DMS53 treated with DMSO at 0.1 percent for 48 hours (cell line): ENCODE measurements around the gene TRIM2.
A peak's percentile ranks its signal among the peaks of the same experiment; 100 is the strongest.

Experiments
- DNase-seq: peaks from one replicate; lab custom pipeline; 2025; ENCODE audit not compliant: unreplicated experiment; lab: John Stamatoyannopoulos, UW

Gene TRIM2

DNA sequence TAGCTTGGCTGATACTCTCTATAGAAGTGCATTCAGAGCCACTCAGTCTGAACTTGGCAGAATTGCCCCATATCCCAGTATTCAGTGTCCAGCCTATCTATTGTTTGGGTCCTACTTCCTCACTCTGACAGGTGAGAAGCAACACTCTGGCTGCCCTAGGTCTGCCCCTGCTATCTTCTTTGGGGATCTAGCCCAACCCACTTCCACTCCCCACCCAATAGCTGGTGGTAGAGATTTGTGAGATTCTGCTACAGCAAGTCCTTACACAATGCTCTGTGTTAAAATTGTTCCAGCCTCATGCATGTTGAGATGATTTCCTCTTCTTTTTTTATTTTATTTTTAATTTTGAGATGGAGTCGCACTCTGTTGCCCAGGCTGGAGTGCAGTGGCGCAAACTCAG, 67.6 kb downstream of the TRIM2 start:
- DNase-seq = no peak

DNA sequence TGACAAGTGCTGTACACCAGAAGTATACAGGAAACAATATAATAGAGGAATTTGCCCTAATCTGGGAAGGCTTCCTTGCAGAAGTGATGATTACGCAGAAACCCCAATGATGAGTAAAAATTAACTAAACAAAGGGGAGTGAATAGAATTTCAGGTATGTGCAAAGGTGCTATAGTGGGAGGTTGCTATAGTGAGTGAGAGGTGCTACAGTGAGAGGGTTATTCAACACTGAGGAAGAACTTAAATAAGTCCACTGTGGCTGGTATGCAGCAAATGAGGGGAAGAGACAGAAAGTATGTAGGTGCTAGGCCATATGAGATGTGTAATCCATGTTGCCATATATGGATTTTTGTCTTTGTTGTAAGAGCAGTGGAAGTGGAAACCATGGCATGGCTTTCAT, 69.5 kb downstream of the TRIM2 start:
- DNase-seq = no peak

DNA sequence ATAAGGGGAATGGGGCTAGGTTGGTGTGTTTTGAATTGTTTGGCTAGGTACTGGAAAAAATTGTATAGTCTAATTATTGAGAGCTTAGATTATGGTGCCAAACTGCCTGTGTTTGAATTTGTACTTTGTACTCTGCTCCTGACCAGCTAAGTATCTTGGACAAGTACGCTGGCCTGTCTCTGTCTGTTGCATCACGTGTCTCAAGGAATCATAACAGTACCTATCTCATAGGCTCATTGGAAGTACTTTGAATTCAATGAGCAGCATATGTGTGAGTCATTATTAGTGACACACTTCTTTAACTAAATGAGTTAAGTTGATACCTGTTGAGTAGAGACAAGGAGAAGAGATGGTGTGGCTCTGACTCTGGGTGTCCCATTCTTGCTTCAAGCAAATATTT, 70.7 kb downstream of the TRIM2 start:
- DNase-seq = no peak

DNA sequence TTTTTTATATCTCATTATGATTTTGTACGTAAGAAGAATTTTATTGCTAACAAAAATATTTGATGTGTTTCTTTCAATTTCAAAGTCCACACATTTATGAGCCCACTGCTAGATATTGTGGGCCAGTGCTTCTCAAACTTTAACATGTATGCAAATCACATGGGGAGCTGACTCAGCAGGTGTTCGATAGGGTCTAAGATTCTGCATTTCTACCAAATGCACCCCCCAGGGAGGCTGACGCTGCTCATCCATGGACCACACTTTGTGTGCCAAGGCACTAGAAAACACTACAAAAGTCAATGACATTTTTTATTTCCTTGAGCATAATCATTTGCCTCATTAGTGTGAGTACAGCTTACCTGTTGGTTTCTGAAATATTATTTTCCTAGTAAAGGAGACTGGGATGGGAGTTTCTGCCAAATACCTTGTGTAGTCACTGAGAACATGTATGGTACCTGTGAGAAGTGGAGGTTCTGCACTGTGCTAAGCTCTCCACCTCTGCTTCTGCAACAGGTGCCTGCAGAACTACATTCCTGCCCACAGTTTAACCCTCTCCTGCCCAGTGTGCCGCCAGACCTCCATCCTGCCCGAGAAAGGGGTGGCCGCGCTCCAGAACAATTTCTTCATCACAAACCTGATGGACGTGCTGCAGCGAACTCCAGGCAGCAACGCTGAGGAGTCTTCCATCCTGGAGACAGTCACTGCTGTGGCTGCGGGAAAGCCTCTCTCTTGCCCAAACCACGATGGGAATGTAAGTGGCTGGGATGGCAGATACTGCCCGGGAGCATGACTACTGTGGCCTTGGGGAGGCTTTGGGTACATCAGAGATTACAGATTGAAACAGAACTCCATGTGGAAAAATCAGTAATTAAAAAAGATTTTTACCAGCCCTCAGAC, 71.4 kb downstream of the TRIM2 start:
- DNase-seq = no peak

DNA sequence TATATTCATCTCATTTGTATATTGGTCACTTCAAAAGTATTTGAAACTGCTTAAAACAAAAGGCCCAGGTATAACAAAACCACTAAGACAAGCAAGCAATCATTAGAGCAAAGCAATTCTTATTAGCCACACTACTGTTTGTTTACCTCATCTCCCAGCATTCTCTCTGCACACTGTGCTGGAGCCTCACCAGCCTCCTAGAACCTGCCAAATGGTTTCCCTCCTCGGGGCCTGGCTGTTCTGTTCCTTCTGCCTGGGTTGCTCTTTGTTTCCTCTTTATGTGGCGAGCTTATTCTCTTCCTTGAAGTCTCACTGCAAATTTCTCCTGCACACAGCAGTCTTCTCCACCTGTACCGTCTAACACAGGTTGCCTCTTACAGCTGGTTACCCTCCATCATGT, 72.7 kb downstream of the TRIM2 start:
- no peak for DNase-seq

DNA sequence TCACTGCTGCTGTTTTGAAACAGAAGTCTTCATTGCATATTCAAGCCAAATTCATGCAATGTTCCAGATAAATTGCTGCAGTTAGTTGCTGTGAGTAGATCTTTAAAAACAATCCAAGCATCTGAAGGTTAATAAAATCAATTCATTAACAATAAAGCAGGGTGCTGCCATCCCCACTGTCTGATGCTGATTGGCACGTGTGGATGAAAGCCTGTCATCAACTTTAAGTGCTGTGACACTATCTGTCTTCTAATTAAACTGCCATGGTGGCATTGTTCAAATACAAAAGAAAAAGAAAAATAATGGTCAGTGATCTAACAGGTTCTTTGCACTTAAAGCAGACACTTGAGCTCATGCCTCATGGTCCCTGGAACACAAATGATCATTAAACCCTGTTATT, 77.2 kb downstream of the TRIM2 start:
- DNase-seq = no peak

DNA sequence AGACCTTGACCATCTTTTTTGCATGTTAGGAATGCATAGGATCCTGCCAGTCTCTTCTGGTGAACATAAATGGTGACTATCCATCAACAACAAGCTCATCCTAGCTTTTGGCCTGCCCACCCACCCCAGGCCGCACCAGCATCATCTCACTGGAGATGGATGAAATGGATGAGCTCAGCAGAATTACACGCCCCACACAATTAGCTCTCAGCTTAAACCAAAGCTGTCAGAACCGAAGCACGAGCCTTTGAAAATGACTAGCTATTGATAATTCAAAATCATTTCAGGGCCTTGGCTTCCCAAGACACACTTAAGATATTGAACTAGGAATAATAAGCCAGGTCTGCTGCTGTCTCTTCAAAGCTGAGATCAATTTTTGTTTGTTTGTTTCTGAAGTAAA, 77.8 kb downstream of the TRIM2 start:
- DNase-seq = no peak

DNA sequence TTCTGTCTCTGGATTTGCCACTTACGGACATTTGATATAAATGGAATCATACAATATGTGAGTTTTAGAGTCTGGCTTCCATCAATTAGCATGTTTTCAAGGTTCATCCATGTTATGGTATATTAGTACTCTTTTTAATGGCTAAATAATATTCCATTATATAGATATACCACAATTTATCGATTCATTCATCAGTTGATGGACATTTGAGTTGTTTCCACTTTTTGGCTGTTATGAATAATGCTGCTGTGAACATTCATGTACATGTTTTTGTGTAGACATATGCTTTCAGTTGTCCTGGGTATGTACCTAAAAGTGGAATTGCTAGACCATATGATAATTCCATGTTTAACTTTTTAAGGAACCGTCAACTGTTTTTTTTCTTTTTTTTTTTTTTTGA, 79.0 kb downstream of the TRIM2 start:
- DNase-seq = no peak

DNA sequence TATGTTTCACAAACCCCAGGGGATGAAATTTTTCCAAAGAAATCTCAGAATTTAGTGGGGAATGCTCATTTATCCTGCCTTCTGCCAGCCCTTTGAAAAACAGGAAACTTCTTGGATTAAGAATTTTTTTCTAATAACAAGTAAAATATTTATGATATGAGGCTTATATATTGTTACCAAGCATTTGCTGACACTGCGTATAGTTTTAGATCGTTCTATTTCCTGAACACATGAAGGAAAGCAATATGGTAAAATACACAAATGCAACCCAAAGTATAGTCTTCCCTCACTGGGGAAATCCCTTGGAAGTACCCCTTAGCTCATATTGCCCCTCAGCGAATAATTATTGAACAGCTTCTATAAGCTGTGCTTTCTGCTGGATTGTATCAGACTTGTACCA, 85.9 kb downstream of the TRIM2 start:
- DNase-seq = no peak

DNA sequence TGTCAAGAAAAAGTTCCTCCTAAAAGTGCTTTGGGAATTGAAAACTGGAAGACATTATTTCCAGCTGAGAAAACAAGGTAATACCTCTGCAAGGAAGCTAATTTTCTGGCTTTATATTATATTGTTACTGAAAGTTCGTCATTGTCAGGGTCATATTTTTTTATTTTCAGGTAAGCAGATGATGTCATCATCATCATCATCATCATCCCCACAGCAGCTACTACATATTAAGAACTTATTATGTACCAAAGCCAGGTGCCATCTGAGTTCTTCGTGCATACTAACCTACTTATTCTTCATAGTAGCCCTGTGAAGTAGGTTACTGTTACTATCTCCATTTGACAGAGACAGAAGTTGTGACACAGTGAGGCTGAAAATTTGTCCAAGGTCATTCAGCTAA, 87.3 kb downstream of the TRIM2 start:
- no peak for DNase-seq

DNA sequence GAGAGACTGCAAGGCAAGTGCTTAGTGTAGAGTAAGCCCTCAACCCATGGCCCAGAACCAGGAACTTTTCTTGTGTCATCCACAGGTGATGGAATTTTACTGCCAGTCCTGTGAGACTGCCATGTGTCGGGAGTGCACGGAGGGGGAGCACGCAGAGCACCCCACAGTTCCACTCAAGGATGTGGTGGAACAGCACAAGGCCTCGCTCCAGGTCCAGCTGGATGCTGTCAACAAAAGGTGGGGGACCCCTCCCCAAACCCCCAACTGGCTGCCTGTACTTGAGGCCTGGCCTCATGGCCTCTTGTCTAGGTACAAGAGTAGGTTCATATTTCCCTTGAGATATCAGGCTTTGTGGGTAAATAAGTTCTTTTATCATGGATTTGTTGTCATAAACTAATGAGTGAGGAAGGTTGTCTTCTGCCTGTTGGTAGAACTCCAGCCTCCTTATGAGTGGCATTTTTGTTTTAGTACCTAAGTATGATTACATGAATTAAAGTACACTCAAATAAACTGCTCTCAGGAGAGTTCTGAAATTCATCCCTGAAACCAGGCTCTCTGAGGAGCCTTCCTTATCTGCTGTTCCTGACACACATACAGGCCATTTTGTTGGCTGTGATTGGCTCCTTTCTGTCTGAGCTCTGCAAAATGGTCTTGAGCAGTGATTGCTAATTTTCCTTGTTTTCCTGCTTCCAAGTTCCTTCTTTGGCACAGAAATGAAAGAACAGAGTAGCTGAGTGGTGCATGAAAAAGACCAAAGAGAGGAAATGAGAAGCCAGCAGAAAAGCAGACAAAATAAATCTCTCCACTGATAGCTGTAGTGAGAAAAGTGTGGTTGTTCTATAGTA, 88.9 kb downstream of the TRIM2 start:
- no peak for DNase-seq

DNA sequence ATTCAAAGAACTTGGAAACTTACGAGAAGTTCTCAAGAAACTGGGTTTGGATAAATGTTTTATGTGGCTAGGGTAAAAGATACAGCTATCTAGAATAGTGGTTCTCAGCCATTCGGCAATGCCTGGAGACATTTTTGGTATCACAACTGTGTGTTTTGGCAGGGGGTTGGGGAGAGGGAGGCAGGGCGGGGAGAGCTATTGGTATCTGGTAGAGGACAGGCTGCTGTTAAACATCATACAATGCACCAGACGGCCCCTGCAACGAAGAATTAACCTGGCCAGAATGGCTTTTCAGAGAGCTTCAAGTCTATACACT, 89.5 kb downstream of the TRIM2 start:
- no peak for DNase-seq

DNA sequence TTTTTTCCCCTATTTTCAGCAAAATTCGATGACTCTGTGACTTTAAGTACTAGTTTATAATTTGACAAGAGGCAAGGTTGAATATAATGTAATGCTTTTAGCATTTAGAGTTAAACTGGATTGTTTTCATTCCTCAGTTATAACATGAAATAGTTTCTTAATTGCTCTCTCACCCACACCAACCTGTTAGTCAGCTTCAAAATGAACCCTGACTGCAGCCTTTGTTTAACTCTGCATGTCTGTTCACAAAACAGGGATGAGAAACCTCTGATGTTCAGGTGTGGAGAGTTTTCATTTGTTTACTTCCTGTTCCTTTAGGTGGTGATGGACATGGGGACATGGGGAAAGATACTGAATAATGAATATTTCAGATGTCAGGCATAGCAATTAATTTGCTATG, 90.4 kb downstream of the TRIM2 start:
- DNase-seq = peak; percentile 47

DNA sequence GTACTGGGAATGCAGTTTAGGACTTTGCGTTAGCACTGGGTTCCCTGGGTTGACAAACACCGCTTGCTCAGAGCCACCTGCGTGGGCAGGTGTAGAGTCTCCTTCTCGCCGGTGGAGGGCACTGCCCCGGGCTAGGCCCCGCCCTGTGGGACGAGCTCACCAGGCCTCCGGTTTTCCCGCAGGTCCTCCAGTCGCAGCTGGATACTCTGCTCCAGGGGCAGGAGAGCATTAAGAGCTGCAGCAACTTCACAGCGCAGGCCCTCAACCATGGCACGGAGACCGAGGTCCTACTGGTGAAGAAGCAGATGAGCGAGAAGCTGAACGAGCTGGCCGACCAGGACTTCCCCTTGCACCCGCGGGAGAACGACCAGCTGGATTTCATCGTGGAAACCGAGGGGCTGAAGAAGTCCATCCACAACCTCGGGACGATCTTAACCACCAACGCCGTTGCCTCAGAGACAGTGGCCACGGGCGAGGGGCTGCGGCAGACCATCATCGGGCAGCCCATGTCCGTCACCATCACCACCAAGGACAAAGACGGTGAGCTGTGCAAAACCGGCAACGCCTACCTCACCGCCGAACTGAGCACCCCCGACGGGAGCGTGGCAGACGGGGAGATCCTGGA, 91.0 kb downstream of the TRIM2 start:
- peak; percentile 77 for DNase-seq

DNA sequence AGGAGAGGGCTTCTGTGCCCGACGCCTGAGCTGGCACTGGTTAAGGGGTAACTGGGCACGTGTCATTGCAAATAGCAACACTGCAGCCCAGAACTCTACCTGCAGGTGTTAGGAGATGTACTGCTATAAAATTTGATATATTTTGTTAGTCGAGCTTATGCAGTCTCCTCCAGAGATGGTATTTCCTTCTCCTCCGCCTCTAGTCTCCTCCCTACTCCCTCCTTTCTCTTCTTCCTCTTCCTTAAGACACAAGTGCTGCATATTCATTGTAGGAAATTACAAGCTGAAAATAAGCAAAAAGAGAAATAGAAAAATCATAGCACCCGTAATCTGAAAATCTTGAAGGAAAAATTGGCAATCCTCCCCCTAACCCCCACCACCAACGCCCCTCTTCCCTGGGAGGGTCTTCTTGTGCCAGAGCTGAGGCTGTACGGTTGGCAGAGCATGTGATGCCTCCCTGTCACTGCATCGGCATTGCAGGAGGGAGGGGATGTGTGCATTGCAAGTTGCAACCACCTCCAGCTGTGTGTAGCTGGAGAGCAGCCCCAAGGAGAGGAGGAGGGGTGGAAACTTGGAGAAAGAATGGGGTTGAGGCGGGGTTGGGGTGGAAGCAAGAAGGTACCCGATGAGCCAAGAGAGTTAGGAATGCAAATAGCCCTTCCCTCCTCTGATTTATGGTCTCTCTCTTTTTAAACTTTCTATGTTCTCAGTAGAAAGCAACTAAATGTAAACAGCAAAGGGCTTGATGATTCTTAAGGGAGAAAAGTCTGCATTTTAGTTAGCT, 92.0 kb downstream of the TRIM2 start:
- no peak for DNase-seq

DNA sequence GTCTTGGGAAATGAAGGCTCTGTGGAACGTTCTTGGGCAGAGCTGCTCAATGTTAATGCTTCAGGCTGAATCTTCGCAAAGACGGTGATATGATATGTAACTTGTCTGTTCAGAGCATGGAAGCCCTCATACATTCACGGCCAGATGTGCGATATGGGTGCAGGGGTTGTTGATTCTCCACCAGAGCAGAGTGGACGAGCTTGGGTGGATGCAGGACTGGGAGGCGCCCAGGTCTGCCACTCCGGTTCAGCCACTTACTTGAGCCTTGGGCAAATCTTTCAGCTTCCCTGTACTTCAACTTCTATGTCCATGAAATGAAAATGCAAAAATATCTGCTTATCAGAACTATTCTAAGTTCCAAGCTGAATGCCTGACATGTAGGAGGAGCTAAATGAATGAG, 92.9 kb downstream of the TRIM2 start:
- DNase-seq = no peak

DNA sequence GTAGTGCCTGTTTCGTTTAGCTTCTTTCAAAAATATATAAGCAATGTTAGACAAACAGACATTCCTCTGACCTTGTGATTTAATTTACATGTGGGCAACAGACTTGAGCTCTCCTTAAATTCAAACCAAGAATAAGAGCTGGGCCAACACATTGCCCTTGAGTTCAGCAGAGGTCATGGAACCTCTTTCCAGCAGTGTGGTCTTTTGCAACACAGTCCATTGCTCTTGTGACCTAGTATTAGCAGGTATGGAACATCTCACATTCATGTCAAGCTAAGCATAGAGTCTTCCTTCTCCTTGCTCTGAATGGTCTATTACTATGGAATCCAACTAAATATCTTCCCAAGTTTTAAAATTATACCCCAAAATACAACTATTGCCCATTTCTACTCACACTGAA, 106.5 kb downstream of the TRIM2 start:
- DNase-seq = no peak

DNA sequence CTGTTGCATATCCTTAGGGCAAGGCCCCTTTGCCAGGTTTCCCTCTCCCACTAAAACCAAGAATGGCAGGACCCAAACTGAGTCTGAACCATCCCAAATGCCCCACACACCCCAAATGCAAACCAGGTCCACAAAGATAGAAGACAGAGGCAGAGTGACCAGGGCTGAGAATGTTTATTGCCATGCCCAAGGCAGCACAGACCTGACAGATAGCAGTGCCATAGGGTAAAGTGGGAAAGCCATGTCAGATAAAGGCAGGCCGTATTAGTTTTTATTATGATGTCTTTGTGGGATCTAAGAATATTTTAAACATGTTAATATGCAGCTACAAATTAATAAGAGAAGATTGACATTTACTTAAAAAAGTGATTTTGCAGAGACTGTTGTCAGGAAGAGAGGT, 110.7 kb downstream of the TRIM2 start:
- no peak for DNase-seq

DNA sequence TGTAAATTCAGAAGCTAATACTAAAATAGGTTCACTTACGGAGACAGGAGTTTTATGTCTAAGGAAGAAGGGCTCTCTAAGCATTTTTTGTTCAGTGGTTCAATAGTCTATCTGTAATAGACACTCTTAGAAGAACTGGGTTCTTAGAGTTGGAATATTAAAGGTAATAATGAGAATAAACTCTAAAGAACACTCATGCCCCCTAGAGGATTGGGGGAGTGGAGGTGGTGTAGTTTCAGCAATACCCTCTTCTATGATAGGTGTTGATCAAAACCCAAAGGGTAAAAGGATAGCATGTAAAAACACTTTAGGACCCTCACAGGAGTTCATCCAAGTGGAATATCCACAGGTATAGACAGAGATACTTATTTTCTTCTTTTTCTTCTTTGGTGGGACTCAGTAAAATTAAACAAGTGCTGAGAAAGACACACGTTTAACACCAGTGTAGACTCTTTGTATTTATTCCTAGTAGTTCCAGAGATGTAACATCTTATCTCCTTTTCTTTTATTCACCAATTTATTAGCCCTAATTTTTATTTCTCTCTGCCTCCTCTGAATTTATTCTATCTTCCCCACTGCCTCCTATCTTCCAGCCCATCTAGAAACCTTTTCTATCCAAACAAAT, 114.6 kb downstream of the TRIM2 start:
- peak; percentile 14 for DNase-seq

DNA sequence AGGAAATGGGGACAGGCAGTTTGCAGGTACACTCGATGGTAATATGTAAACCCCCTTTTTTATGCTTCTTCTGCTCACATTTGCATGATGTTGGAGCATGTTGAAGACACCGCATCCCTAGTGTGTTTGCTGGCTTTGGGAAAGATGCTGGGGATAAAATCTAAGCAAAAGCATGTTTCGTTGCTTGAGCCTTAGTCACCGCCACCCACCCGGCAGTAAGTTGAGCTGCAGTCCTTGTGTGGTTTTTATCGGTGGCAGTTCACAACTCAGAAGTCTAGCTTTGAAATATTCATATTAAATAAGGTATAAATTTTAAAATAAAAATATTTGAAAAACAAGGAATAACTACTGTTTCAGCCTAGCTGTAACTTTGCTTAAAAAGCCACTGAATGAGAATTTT, 118.5 kb downstream of the TRIM2 start:
- DNase-seq = no peak

DNA sequence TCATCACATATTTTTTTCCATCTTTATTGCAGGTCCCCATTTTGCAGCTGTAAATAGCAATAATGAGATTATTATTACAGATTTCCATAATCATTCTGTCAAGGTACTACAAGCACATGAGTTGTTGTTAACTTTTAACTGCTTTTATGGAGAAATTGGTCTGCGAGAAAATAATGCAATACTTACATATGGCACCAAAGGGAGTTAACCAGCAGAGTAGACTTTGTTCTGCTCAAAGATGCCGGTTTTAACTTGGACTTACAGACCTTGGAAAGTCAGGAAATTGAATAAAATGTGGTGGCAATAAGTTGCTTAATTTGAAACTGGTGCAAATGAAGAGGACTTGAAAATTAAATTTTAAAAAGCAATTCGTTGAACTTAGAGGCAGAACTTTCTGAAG, 119.8 kb downstream of the TRIM2 start:
- no peak for DNase-seq
